Measurements from ENCODE around the gene IL1RAPL2.

Gene IL1RAPL2

DNA sequence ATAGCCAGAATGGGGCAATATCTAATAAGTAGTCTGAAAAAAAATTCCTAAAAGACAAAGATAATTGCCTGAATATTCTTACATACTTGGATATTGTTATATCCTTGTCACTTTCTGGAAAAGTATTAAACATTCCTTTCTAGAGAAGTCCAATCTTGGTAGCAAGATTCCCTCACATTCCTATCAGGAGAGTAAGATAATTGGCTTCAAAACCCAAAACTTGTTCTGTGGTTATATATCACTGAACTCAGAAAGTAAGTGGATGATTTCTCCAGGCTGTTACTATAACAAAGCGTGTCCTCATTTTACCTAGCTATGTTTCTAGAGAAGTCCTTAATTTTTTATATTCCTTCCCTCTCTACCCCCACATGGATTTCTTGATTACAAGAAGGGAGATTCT, 700.5 kb downstream of the IL1RAPL2 start:
- DNase-seq (ENCODE audit: low read depth in 3 of 3), result no peak

DNA sequence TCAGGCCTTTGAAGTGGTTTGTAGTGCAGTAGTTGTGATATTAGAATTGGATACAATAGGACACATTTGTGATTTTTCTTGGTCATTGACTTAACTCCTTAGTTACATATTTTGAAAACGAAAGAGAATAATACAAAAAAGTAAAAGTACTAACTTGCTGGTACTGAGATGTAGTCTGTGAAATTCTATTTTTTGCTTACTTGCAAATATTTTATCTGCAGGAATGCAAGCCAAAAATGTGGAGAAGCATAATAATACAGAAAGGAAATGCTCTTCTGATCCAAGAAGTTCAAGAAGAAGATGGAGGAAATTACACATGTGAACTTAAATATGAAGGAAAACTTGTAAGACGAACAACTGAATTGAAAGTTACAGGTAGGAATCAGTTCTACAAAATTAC, 701.2 kb downstream of the IL1RAPL2 start:
- DNase-seq (ENCODE audit: low read depth in 3 of 3), result no peak

DNA sequence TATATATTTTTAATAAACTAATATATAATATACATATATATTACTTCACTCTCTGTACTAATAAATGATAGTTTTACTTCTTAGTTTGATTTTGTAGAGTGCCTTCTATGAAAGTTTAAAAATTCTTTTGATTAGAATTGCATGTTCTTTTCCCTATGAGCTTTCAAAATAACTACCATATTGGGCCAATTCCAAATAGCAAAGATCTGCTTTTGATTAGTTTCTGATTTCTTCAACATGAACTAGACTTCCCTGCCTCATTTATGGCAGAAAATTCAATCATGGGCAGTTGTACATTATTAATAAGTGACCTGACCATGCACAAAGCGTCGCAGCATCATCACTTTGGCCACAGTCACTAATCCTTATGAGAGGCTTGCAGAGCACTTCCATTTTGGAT, 703.4 kb downstream of the IL1RAPL2 start:
- no peak for DNase-seq (ENCODE audit: low read depth in 3 of 3)

DNA sequence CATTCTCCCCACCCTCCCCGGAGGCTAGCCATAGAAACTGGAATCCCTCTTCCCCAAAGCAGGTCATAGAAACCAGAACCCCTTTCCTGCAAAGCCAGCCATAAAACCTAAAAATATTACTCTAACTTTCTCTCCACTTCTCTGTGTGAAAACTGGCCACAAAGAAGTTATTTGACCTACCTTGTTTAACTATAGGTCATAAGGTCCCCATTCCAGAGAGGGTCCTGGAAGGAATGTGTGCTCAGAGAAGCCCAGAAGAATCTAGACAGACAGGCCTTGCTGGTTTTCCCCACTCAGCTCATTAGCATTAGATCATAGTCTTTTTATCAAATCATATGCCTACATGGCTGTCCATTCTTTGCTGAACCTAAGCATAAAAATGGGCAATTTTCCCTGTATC, 707.3 kb downstream of the IL1RAPL2 start:
- DNase-seq (ENCODE audit: low read depth in 3 of 3), result no peak

DNA sequence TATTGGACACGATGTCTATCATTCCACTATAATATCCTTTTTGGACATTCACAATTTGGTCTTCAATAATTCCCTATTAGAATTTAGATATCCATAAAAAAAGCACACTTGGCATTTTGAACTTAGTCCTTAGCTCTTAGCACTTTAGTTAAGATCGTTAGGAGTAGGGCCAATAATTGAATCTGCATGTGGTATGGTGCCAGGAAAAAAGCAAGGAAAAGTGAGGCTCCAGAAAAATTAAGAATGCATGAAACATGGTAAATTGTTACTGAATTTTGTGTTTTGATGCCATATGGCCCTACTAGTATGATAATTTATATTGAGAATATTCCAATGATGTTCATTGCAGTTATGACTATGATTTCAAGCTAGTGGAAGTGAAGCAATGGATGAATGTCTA, 708.1 kb downstream of the IL1RAPL2 start:
- DNase-seq (ENCODE audit: low read depth in 3 of 3), result no peak

DNA sequence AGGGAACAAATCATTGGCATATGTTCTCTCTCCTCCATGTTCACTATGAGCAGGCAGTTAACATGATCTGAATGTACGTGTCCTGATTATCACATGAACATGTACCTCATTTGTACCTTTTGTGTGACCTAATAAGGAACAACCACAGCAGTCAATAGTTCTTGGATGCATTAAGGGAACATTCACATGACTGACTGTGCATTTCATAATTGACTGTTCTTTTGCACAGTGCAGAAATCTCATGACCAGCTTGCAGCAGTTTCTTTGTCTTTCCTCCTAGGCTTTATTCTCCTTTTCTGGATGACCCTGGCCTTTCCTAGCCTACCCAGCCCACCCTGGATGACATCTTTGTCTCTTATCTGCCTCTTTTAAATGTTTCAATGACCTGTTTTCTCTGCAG, 711.1 kb downstream of the IL1RAPL2 start:
- DNase-seq (ENCODE audit: low read depth in 3 of 3), result no peak

DNA sequence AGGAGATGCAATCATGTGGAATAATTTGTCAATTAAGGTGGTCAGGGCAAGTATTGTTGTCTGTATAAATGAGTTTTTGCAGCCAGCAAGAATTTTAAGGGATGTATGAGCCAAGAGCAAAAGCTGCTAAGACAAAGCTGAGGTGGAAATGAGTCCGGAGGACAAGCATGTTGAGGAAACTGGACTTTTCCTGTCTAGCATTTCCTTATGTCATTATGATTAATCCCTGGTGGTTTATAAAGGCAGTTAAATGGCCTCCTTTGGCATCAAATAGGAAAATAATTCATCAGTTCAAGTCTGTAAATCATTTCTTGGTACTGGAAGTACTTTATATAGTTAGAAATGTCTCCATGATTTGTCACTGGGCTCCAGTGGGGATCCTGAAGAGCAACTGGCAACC, 716.1 kb downstream of the IL1RAPL2 start:
- no peak for DNase-seq (ENCODE audit: low read depth in 3 of 3)

DNA sequence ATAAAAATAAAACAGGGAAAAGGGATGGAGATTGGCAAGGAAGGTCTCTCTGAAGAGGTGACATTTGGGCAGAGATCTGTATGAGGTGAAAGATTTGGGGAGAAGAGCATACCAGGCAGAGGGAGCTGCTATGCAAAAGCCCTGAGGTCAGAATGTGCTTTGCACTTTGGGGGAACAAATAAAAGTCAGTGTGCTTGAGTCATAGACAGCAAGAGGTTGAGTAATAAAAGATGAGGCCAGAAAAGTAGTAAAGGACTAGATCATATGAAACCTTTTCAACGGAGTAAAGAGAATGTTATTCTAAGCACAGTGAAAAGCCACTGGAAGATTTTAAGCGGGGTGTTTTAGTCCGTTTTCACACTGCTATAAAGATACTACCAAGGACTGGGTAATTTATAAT, 731.0 kb downstream of the IL1RAPL2 start:
- no peak for DNase-seq (ENCODE audit: low read depth in 3 of 3)

DNA sequence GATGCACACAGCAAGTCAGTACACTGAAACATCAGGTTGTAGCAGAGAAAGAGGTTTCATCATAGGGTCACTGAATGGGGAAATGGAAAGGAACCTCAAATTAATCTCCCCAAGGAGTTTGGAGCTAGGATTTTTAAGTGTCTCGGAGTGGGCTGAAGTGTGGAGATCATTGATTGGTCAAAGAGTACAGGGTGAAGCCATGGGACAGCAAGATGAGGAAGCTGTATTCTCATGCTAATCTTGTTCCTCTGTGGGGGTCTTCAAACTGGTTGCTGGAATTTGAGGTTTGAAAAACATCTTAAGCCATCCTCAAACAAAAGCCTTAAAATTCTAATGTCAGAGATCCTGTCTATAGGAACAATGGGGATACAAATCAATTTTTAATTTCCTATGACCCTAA, 733.3 kb downstream of the IL1RAPL2 start:
- DNase-seq (ENCODE audit: low read depth in 3 of 3), result no peak

DNA sequence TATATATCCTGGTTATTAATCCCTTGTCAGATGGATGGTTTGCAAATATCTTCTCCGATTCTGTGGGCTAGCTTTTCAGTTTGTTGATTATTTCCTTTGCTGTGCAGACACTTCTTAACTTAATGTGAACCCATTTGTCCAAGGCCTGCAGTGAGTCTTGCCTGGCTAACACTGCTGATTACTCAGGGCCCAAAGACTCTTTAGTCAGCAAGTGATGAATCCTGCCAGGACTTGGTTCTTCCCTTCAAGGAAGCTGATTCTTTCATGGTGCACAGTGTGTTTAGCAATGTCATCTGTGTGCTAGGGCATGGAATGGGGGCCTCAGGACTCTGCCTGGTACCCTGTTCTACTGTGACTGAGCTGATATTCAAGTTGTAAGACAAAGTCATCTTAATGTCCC, 736.2 kb downstream of the IL1RAPL2 start:
- no peak for DNase-seq (ENCODE audit: low read depth in 3 of 3)

DNA sequence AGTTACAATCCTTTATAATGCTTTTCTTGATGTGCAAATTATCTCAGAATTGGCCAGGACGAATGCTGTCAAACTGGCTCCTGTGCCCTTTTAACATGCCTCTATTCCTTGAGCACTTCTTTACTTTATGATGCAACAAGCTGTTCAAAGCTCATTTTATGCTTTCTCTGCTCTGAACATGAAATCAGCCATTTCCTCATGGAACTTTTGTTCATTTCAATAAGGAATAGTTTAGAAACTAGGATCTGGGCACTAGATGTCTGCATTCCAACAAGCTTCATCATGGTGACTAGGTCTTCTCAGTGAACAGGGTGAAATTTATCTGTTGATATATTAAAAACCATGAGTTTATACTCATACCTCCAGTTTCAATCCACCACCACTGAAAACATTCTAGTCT, 741.8 kb downstream of the IL1RAPL2 start:
- DNase-seq (ENCODE audit: low read depth in 3 of 3), result no peak

DNA sequence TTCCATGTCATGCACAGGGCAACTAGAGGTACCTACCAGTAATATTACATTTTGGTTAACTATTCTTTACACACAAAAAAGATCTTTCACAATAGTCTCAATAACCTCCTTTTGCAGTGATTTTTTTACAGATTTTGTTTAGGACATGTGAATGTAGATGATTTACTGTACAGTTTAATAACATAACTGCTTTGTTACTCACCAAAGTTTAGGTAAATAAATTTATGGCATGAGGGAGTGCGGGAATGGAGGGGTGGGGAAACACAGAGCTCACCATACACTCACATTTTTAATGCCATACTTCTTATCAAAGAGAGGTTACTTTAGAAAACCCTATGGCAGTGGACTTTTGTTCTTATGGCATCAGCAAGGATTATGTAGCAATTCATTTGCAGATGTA, 747.6 kb downstream of the IL1RAPL2 start:
- DNase-seq (ENCODE audit: low read depth in 3 of 3), result no peak

DNA sequence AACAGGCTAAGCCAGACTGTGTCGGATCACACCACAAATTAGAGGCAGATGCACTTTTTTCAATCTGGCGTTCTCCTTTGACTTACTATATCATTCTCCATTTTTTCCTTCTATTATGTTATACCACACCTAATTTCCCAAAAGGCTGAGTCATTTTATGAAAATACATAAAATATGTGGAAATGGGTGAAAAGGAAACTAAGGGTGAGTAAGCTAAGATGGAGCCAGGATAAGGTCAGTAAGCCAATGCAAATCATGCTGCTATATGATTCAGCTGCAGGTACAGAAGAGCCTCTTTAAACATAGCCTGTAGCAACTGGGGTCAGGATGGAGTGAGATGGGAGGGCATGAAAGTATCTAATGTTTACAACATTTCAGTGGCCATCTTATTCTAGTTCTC, 748.5 kb downstream of the IL1RAPL2 start:
- DNase-seq (ENCODE audit: low read depth in 3 of 3), result no peak

DNA sequence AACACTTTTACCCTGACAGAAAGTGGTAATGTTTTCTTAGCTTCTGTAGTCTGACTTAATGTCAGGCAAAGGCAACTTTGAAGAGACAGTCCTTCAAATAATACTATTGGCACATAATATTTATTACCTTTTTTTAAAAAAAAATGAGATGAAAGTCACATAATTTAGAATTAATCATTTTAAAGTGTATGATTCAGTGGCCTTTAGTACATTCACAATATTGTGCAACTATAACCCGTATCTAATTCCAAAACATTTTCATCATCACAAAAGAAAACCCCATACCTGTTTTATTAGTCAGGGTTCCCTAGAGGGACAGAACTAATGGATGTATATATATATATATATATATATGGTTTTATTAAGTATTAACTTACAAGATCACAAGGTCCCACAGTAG, 749.2 kb downstream of the IL1RAPL2 start:
- DNase-seq (ENCODE audit: low read depth in 3 of 3), result no peak

DNA sequence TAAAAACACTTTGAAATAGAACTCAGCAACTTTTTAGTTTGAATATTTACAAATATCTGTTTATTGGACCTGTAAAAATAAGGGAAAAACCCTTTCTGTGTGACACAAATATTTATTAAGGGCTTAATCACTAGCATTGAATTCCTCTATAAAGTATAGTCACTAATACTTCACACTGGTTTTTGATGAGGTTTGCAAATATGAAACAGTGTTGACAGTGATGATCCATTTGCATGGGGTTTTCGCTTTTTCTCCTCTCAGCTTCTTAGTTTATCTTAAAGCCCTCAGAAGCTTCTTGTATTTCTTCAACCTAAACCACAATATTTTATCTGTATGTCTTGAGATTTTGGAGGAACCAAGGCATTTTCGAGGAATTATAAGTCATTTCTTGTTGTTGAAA, 751.1 kb downstream of the IL1RAPL2 start:
- DNase-seq (ENCODE audit: low read depth in 3 of 3), result no peak

DNA sequence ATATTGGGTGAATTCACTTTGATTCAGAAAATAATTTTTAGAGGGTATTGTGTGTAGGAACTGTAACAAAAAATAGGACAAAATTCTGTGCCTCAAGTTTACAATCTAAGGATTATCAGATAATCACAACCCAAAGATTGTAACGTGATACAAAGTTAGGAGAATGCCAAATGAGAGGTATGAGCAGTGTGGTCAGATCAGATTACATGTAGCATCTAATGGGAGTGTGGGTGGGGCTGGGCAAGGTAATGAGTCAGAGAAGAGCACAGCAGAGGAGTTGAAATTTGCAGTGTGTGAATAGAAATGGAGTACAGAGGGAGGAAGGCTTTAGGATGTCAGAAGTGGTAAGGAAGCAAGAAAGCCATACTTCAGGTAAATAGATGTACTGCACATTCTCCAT, 757.9 kb downstream of the IL1RAPL2 start:
- DNase-seq (ENCODE audit: low read depth in 3 of 3), result no peak

DNA sequence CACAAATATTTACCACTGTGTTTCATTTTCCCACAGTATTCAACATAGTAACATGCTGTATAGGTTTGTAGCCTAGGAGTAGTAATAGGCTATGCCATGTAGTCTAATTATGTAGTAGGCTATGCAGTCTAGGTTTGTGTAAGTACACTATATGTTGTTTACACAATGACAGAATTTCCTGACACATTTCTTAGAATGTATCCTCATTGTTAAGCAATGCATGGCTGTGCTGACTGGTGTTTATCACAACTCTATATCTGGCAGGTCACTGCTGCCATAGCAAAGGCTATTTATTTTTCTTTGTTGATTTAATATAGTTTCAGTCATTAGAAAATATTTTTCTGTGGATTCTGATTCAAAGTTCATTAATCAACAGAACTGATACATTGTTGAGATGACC, 762.8 kb downstream of the IL1RAPL2 start:
- DNase-seq (ENCODE audit: low read depth in 3 of 3), result no peak

DNA sequence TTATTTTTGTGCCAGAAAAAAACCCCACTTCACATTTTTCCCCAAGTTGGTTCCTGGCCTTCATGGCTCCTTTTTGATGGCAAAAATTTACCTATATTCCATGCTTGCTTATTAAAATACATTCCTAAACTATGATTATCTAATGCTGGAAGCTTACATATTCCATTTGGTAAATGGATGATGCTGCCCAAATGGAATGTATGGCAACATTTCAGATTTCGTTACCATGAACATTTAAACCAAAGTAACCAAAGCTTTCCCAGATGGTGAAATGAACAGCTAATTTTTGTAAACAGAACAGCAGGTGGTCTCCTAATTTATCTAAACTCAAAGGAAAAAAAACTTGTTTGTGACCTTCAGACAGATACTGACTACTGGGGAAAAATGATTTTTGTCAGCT, 765.2 kb downstream of the IL1RAPL2 start:
- DNase-seq (ENCODE audit: low read depth in 3 of 3), result no peak

DNA sequence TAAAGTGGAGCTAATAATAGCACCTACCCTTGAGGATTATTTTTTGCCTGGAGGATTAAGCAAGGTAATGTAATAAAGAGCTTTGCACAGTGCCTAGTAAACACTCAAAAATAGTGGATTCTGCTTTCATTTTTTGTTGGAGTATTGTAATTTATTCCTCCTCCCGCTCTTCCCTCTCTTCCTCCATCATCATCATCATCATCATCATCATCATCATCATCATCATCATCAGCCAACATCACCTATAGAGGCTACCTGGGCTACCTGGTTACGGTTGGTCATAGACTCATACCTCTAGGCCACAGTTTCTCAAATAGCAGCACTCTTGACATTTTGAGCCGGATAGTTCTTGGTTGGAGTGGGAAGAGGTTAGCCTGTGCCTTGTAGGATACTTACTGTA, 781.4 kb downstream of the IL1RAPL2 start:
- no peak for DNase-seq (ENCODE audit: low read depth in 3 of 3)

DNA sequence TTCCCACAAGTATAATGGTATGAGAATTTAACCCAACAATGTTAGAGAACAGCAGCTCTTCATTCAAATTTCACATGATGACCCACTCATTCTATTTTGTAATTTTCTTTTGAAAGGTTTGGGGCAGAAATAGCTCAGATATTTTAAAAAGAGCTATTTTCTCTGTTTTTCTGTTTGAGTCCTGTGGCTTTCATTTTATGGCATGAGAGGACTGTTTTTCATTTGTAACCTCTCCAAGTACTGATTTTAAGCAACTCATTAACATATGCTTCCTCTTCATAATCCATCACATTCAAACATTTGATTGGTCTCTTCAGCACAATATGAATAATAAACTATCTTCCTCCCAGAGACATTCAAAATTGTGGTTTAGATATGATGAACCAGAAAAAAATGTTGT, 783.5 kb downstream of the IL1RAPL2 start:
- no peak for DNase-seq (ENCODE audit: low read depth in 3 of 3)

DNA sequence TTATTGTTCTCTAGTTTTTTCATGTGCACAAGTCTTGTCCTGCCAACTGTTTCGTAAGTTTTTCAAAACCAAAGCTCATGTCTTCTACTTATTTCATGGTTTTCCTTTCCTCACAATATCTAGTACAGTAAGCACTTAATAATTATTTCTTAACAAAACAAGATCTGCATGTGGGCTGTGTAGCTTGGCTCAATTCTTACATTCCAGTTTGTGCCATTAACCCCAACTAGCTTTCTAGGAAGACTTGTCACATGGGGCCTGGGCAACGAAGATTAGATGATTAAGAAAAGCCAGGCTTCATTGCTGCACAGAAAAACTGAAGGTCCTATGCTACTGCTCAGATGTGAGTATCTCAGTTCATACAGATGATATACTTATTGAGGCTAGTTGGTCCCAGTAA, 809.8 kb downstream of the IL1RAPL2 start:
- no peak for DNase-seq (ENCODE audit: low read depth in 3 of 3)

DNA sequence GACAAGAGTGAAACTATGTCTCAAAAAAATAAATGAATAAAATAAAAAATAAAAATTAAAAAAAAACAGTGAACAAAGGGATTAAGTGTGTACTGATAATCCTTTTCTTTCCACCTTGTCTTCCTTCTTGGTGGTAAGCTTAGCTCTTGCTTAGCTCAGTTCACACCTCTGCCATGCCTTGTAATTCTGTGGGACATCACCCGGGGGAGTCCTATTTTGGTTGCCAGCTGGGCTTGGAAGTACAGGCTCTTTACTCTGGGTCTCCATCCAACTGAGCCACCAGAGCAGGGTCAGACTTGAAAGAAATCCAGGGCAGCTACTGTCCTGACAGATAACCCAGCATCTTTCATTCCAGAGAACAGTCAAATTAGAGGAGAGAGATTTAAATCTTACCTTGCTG, 858.7 kb downstream of the IL1RAPL2 start:
- no peak for DNase-seq (ENCODE audit: low read depth in 3 of 3)

DNA sequence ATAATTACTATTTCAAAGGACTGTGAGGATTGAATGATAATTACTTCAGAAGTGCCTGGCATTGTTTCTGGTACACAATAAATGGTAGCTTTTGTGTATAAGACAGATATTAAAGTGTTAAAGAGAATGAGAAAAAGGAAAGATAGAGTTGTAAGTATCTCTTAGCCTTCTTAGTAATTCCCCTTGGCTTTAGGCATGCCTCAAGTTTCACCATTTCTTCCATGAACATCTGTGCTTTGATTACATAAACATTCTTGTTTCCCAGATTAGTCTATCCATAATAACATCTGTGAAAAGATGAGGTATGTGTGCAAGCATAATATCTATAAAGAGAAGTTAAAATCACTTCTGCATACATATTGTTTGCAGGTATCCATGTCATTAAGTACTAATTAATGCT, 885.4 kb downstream of the IL1RAPL2 start:
- DNase-seq (ENCODE audit: low read depth in 3 of 3), result no peak

DNA sequence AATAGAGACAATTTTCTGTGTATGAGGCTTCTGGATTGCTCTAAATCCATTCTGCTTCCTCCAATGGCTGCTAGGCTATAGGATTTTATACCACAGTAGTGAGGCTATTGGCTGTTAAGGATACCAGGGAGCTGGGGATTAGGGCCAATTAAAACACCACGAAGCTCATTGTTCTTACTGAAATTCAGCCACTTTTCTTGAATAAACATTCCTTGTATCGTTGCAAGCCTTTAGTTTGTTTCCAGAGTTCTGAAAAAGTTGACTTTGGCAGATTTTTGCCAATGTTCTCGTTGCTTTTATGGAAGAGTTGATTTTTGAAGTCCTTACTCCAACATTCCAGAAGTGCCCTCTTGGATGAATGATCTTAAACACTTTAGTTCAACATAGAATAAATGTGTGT, 892.8 kb downstream of the IL1RAPL2 start:
- DNase-seq (ENCODE audit: low read depth in 3 of 3), result no peak

DNA sequence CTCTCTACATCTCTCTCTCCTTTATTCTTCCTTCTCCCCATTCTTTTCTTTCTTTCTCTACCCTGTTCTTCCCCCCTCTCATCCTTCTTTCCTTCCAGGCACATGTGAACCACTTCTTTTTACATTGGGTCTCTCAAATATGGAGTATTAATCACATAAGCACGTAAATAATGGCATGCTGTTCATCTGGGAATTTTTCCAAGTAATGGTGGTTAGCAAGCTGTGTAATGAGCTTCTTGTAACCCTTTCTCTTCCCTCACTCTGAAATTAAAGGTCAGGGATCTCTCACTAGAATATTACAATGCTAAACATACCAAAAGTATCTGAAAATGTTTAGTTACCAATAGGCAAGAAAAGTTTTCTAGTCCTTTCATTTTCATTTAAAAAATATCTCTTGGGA, 894.4 kb downstream of the IL1RAPL2 start:
- no peak for DNase-seq (ENCODE audit: low read depth in 3 of 3)

All from stimulated activated CD4-positive, alpha-beta T cell treated with anti-CD3 and anti-CD28 coated beads, TNF-alpha, amount 100 ng/mL, for 4 hours (primary cell).